HG02943 (cell line): ENCODE results near the gene HPN.
"Not testable (repeated sequence)": the region's sequence is repeated elsewhere in the genome, so short reads cannot be mapped to it uniquely, and the experiment has no call there.

Source experiments
- ATAC-seq: cut with Tn5 transposase; IDR thresholded peaks from one replicate; pipeline ENCODE4 v1.9.1; 2021; ENCODE audit warnings: mild to moderate bottlenecking, low read depth, moderate library complexity; ENCODE audit not compliant: unreplicated experiment

The HPN gene

DNA sequence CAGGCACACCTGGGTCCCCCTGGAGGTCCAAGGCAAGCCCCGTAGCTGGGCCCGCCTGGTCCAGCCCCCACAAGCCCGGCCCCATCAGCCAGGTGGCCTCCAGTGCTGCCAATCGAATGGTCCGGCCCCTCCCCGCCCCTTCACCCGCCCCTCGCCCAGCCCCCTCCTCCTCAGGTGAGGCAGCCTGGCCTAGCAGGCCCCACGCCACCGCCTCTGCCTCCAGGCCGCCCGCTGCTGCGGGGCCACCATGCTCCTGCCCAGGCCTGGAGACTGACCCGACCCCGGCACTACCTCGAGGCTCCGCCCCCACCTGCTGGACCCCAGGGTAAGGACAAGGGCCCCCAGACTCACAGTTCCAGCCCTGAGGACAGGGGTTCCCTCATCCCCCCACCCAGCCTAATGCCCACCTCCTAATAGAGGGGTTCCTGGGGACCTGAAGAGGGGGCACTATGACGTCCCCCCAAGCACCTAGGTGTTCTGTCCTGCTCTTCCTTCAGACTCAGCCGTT, at the start of gene HPN:
Gene HPN (plus strand): TSS at position 174 of the 508 bp plus-strand sequence. CDS start 786 bp downstream, outside the sequence.
- no peak for ATAC-seq

DNA sequence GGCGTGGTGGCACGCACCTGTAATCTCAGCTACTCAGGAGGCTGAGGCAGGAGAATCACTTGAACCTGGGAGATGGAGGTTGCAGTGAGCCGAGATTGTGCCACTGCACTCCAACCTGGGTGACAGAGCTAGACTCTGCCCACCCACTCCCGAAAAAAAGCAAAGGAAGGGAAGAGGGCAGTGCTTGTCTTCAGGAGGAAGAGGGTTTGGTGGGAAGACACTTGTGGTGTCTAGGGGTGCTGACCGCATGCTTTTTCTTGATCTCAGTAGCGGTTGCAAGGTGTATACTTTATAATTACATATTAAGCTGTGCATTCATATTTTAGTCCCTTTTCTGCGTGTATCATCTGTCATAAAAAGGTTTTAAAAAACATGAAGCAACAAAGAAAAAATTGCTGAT, 48.9 kb upstream of the HPN start:
- not testable (repeated sequence) for ATAC-seq

DNA sequence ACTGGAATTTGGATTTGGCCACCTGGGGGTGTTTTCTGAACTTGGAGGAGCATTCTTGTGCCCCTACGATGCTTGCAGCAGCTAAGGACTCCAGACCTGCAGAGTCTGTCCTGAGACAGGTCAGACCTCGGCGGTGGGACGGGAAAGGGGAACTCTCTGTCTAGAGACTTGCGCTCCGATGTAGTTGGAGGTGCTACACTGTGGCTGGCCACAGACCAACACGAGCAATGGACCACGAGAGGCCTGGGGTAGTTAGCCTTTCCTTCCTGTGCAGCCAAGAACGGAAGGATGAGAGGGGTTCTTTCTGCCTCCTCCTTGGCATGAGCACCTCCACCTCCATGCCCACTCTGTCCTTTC, 47.3 kb upstream of the HPN start:
- no peak for ATAC-seq

DNA sequence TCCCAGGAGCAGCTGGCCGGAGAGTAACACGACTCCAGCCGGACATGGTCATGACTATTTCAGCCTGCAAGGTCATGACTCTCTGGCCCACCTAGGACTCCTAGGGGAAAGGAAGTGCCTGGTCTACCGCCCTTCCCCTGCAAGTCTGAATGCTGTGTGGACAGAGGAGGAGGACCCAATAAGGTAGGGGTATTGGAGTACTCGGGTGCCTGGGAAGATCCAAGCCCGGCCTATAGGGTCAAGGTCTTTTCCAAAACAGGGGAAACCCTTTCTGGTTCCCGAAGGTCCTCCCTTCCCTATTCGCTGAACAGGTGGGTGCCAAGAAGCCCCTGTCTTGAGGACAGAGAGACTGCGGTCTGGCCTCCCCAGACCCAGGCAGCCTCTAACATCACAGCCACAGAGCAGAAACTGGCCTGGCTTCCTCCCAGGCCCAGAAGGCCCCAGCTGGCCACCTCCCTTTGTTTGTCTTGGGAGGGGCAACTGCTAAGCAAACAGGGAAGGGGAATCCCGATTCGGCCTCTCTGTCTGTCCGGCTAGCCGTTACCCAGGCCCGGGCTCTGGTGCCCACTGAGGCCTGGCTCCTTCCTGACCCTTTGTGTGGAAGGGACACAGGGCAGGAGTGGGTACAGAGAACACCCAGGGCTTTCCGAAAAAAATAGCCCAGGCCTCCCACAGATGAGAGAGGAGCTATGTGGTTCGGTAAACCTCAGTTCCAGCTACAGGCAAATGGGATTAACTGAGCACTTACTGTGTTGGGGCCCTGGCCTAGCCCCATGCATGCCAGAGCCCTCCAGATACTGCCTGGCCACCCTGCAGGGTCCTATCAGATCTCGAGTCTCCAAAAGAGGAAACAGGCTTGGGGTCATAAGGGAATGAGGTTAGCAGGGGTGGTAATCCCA, 46.6 kb upstream of the HPN start:
- ATAC-seq: no peak

DNA sequence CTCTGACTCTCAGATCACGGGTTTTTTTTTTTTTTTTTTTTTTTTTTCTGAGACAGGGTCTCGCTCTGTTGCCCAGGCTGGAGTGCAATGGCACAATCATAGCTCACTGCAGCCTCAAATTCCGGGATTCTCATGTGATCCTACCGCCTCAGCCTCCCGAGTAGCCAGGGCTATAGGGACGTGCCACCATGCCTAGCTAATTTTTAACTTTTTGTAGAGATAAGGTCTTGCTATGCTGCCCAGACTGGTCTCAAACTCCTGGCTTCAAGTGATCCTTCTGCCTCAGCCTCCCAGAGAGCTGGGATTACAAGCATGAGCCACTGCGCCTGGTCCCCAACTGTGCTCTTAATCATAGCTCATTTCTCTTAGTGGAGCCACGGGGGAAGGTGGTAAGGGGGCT, 46.0 kb upstream of the HPN start:
- ATAC-seq: no peak

DNA sequence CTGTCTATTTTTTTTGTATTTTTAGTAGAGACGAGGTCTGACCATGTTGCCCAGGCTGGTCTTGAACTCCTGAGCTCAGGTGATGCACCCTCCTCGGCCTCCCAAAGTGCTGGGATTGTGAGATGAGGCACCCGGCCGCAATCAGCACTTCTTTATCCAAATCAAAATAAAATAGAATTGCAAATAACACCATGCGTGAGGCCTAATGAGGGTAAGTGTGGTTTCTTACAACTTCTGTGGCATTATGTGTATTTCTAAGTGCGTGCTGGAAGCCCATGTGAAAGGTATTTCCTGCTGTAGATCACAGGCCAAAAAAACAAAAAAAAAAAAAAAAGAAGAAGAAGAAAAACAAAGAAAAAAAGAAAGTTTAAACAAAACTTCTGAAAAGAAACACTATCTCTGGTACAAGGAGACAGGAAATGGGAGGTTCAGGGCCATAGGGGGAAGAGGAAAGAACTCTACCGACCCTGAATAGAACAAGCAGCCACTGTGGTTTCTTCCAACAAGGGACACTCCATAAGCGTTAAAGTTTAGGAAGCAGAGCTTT, 44.4 kb upstream of the HPN start:
- ATAC-seq: no peak

DNA sequence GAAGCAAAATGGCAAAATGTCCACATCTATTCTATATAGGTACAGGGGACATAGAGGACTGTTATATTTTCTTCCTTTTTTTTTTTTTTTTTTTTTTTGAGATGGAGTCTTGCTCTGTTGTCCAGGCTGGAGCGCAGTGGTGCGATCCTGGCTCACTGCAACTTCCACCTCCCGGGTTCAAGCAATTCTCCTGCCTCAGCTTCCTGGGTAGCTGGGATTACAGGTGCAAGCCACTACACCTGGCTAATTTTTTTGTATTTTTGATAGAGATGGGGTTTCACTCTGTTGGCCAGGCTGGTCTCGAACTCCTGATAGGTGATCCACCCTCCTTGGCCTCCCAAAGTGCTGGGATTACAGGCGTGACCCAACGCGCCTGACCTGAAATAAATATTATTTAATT, 43.3 kb upstream of the HPN start:
- not testable (repeated sequence) for ATAC-seq

DNA sequence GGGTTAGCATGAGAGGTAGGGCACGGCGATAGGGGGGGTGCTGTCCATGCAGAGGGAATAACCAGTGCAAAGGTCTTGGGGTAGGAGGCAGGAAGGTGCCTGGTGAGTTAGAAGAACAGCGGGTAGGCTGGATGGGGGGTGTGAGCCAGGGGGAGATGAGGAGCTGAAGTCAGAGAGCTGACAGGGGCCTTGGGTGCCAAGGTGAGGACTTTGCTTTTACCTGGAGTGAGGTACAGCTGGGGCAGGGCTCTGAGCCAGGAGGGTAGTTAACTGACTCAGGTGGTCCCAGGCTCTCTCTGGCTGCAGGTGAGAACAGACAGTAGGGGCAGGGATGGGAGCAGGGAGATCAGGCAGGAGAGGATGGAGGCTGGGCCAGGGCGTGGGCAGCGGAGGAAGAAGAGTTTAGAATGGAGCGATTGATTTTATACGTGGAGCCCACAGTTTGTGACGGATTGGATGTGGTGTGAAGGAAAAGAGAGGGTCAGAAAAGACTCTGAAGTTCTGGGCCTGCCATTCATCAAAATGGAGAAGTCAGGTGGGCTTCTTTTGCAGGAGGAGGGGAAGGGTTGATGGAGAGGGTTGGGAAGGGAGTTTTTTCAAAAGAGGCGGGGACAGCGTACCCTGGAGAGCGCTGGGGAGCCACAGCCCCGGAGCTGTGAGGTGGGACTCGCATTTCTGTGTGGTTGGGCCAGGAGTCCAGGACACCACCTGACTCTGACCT, 42.6 kb upstream of the HPN start:
- ATAC-seq: no peak

DNA sequence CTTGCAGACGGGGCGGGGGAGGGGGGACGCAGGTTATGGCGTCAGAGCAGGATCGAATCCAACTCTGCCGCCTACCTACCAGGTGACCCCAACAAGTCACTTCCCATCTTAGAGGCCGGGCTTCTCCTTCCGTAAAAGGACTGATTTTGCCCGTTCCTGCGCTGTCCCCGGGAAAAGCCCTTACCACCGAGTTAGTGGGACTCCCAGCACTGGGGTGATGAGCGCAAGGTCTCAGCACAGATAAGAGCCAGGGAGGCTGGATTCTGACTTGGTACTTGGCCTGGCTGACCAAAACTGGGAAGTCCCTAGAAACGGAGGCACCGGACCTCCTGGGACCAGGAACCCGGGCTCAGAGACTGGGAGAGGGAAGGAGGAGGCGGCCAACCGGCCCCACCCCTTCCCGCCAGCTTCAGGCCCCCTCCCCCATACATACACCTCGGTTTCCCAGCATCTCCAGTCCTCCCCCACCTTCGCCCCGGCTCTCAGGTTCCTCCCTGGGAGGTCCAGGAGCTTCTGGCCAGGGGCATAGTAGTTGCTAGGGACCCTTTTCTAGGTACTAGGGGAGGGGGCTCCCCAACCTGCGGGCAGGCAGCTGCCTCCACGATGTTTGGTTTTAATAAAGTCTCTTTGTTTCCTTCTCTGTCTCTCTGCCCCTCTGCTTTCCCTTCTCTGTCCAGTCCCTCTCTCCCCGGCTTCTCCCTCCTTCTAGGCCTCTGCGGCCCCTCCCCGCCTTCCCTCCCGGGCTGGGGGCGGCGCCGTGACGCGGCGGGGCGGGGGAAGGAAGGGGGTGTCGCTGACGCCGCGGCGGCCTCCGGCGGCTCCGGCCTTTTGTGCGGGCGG, 41.8 kb upstream of the HPN start, which contains the start of gene GRAMD1A:
Gene GRAMD1A (plus strand): TSS at position 826 of the 840 bp plus-strand sequence. CDS start 156 bp downstream, outside the sequence.
- no peak for ATAC-seq

DNA sequence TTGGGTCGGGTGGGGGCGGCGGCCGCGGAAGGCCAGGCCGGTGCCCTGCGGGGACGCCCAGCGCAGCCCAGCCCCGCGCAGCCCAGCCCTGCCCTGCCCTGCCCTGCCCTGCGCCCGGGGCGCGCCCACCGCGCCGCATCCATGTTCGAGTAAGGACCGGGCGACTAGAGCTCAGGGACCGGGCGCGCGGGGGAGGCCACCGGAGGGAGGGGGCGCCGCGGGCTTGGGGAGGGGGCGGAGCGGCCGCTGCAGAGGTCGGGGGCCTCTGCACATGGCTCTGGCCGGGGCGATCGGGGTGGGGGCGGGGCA, 41.2 kb upstream of the HPN start:
- ATAC-seq: no peak

DNA sequence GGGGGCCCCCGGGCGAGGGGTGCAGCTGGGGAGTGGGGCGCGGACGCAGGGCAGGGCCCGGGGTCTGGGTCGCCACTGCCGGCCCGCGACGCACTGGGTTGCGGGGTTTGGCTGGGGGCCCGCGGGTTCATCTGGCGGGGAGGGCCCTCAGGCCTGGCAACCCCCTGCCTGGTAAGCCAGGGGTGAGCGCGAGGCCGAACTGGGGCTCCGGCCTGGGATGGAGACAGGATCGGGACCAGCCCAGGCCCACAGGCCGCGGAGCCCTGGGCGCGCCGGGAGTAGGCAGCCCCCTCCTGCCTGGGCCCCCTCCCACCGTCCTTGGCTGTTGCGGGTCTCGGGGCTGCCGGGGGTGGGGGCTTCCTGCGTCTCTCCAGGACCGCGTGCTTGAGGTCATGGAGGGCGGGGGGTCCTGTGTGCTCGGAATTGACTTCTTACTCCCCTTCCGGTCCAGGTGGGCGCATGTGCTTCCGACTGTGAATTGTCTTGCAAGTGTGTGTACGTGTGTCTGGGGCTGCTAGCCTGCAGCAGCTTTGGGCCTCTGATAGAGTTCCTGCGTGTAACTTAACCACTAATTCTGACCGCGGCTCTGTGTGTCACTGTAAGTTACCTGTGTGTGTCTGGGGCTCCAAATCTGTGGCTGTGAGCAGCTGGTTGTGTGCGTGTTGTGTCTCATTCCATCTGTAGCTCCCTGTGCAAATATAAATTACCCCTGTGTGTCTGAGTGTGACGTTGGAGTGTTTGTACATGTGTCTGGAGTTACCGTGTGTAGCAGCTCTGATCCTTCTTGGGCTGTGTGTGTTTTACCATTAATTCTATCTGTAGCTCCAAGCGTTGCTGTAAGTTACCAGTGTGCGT, 40.6 kb upstream of the HPN start:
- no peak for ATAC-seq

DNA sequence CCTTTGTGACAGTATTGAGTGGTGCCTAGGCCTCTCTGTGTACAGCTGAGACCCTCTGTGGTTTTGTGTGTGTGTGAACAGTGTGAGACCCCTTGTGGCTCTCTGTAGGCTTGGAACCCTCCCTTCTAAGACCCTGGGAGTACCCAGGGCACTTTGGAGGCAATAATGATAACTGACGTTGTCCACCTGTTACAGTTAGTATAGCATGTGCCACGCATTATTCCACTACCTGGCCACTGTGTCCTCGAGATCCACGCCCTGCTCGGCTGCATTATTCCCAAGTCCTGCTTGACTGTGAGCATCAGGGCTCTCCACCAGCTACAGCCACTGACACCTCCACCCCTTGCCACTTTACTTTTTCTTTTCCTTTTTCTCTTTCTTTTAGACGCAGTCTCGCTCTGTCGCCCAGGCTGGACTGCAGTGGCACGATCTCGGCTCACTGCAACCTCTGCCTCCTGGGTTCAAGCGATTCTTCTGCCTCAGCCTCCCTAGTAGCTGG, 39.4 kb upstream of the HPN start:
- no peak for ATAC-seq

DNA sequence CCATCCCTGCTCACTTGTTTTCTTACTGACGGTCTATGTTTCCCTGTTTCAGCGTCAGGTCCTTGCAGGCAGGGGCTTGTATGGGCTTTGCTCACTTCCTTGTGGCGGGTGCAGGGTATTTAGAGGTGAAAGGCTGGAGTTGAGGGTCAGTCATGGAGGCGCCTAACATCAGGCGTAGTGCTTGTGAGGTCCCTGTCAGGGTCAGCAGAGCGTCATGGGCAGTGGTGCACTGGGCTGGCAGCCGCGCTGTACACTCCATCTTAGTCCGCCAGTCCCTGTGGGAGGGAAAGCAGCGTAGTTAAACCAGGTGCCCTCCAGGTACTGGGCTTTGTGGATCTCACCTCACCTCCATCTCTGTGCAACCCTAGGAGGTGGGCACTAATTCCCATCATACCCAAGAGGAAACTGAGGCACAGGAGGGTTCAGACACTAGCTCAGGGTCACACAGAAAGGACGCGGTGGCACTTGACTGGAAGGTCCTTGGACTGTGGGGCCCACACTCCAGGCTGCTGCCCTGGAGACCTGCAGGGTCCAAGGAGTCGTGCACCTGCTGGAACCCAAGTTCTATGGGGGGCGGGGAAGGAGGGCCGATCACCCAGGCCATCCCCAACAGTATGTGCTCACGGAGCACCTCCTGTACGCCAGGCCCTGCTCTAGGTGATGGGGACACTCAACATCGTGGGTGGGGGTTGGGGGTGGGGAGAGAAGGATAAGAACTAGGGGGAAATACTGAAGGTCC, 36.8 kb upstream of the HPN start:
- no peak for ATAC-seq

DNA sequence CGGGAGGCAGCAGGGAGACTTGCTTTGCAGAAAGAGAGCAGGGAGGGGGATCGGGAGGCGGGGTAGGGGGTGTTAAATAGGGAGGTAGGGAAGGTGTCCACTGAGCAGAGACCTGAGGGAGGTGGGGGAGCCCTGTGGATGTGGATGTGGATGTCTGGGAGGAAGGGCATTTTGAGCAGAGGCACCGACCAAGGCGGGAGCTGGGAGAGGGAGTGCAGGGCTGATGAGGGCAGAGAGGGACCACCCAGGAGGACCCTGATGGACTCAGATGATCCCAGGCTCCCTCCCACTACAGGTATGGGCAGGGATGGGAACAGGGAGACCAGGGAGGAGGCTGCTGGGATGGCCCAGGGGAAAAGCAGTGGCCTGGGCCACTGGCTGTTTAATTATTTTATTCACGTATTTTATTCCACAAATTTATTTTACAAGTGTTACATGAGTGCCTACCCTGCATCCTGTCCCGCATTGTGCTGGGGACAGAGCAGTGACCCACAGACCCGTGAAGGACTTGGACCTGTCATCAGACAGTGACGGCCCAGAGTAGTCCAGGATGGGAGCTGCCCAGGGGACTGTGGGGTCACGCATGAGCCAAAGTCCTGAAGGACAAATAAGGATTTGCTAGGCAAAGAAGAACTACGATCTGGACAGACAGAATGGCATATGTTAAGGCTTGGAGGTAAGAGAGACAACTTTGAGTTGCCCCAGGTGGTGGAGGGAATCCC, 36.1 kb upstream of the HPN start:
- no peak for ATAC-seq

DNA sequence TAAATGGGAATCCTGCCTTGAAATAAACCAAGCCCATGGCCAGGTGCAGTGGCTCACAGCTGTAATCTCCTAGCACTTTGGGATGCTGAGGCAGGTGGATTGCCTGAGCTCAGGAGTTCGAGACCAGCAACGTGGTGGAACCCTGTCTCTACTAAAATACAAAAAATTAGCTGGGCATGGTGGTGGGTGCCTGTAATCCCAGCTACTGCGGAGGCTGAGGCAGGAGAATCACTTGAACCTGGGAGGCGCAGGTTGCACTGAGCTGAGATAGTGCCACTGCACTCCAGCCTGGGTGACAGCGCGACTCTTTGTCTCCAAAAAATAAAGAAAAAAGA, 35.5 kb upstream of the HPN start:
- ATAC-seq: not testable (repeated sequence)

DNA sequence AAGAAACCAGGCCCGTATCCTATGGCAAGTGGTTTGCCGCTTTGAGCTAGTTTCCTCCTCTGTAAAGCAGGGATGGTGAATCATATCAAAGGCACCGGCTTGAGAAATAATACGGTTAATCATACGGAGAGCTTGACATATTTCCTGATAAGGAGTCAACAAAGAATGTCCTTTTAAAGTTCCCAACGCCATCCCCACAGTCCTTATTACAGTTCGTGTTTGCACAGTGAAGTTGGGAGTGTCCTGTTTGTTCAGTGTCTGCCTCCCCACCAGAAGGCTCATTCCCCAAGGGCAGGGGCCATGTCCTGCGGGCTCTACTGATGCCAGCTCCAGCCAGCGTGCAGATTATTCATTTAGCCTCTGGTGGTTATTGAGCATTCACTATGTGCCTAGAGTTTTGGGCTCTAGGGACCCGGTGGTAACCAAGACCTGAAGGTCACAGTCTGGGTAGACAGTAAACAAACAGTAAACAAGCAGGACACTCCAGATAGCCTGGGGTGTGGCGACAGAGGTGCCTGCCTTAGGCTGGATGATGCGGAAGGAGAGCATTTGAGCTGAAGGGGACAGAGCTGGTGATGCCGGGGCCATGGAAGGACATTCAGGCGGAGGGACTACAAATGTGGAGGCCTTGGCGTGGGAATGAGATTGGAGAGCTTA, 35.1 kb upstream of the HPN start:
- ATAC-seq: no peak

DNA sequence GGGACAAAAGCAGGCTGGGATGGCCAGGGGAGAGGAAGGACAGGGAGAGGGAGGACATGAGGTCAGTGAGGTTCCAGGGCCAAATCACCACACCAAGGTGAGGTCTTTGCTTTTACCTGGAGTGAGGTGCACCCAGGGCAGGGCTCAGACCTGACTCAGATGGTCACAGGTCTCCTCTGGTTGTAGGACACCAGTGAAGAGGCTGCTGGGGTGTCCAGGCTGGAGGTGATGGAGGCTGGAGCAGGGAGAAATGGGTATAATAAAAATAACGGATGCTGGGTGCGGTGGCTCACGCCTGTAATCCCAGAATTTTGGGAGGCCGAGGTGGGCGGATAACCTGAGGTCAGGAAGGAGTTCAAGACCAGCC, 34.5 kb upstream of the HPN start:
- no peak for ATAC-seq

DNA sequence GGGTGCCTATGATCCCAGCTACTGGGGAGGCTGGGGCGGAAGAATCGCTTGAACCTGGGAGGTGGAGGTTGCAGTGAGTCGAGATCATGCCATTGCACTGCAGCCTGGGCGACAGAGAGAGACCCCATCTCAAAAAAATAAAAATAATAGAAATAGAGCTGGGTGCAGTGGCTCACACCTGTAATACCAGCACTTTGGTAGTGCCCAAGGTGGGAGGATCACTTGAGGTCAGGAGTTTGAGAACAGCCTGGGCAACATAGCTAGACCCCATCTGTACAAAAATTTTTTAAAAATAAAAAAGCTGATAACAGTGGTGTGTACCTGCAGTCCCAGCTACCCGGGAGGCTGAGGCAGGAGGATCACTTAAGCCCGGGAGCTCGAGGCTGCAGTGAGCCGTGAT, 34.1 kb upstream of the HPN start:
- ATAC-seq: not testable (repeated sequence)
